ENCODE measurements around the gene PAFAH1B1. TPM values are rescaled to one million over a fixed set of nuclear protein-coding genes. Genes with fewer than 3 reads are reported as not detected.

The PAFAH1B1 gene
- total RNA-seq, 2 donors from 2014 or later, result 102 to 164 TPM

- ATAC-seq (ENCODE audit: insufficient number of reproducible peaks, low FRiP score, low read depth) (no peak), DNase-seq (ENCODE audit: low spot score) (no peak)
- Histone ChIP-seq H3K36me3 (no peaks in the 10 kb centered on the region), H3K27ac (no peak overlapping the region), H3K9me3 (no peaks in the 10 kb centered on the region), H3K4me1 (ENCODE audit: control insufficient read depth in 1 of 2, low read depth in 2 of 2) (no peaks in the 10 kb centered on the region), H3K4me3 (no peak overlapping the region), H3K27me3 (replicated peaks; ENCODE audit: insufficient read depth) (no peaks in the 10 kb centered on the region)
- no peak for TF ChIP-seq CTCF (IDR thresholded peaks at IDR 0.05)
Measured at GRCh38 chr17:2734939-2735338, 141.5 kb downstream of the PAFAH1B1 start.

Other genes starting within 250 kb of the PAFAH1B1 start
- 10 to 100 TPM; 17.9 to 27.1 TPM for gene MNT, start 192.6 kb upstream of the PAFAH1B1 start, total RNA-seq
- gene METTL16, start 81.8 kb upstream of the PAFAH1B1 start, total RNA-seq, result 10 to 100 TPM; 37.6 to 37.9 TPM
- gene CLUH, start 118.1 kb downstream of the PAFAH1B1 start, total RNA-seq, result 10 to 100 TPM; 36.3 to 65.4 TPM
- under 1 TPM in 1 of 2 donors, not detected in 1; 0.14 TPM for gene CCDC92B, start 156.0 kb downstream of the PAFAH1B1 start, total RNA-seq
- 10 to 100 TPM; 10.0 to 12.4 TPM for gene RAP1GAP2, start 202.8 kb downstream of the PAFAH1B1 start, total RNA-seq